Duodenal mucosa (tissue), 2 donors: ENCODE results near the gene DCAF12.

Experiments used
- H3K27ac ChIP-seq: one replicate; pipeline ENCODE4 v1.7.0; 2013; ENCODE audit warnings: low read depth, low read length
- H3K27me3 ChIP-seq, 2 donors: one replicate each; pipeline ENCODE4 v1.7.0; 2013; ENCODE audit warnings: low read length in 2 of 2, control low read depth in 1 of 2; ENCODE audit not compliant: insufficient read depth in 2 of 2, control insufficient read depth in 1 of 2
- H3K36me3 ChIP-seq, 2 donors: one replicate each; pipeline ENCODE4 v1.7.0; 2013; ENCODE audit warnings: low read length in 2 of 2, control low read depth in 1 of 2; ENCODE audit not compliant: insufficient read depth in 2 of 2, control insufficient read depth in 1 of 2
- H3K4me1 ChIP-seq, 2 donors: one replicate each; pipeline ENCODE4 v1.7.0; 2013; ENCODE audit warnings: low read length in 2 of 2, control low read depth in 1 of 2; ENCODE audit not compliant: insufficient read depth in 2 of 2, control insufficient read depth in 1 of 2
- H3K4me3 ChIP-seq, 2 donors: one replicate each; pipeline ENCODE4 v1.7.0; 2013; ENCODE audit warnings: low read length in 2 of 2, low read depth in 1 of 2
- H3K9ac ChIP-seq, 2 donors: one replicate each; pipeline ENCODE4 v1.7.0; 2013; ENCODE audit warnings: low read length in 2 of 2, low read depth in 1 of 2
- H3K9me3 ChIP-seq, 2 donors: one replicate each; pipeline ENCODE4 v1.7.0; 2013; ENCODE audit warnings: low read length in 2 of 2, control low read depth in 1 of 2; ENCODE audit not compliant: control insufficient read depth in 1 of 2

The DCAF12 gene

GRCh38 chr9:34127035-34127948, 794 bp upstream of the DCAF12 start:
- H3K9ac ChIP-seq, result peak overlapping the region; percentile 67 to 97
- H3K9me3 ChIP-seq, result no peaks in the 10 kb centered on the region
- no peaks in the 10 kb centered on the region for H3K27me3 ChIP-seq
- peaks cover 0 to 13% of the 10 kb centered on the region in 2 donors for H3K36me3 ChIP-seq
- H3K4me1 ChIP-seq, result peaks cover 29 to 38% of the 10 kb centered on the region in 2 donors
- peak overlapping the region; percentile 85 for H3K27ac ChIP-seq
- H3K4me3 ChIP-seq, result peak overlapping the region; percentile 83 to 97

GRCh38 chr9:34125681-34126206, 754 bp downstream of the DCAF12 start:
- Histone ChIP-seq H3K9ac (peak overlapping the region; percentile 94 to 97), H3K4me3 (peak overlapping the region; percentile 83 to 97), H3K36me3 (peaks cover 2 to 18% of the 10 kb centered on the region in 2 donors), H3K4me1 (peaks cover 29 to 38% of the 10 kb centered on the region in 2 donors), H3K27ac (peak overlapping the region; percentile 85), H3K27me3 (no peaks in the 10 kb centered on the region), H3K9me3 (no peaks in the 10 kb centered on the region)

GRCh38 chr9:34124926-34125325, 1.6 kb downstream of the DCAF12 start:
- Histone ChIP-seq H3K9me3 (no peaks in the 10 kb centered on the region), H3K9ac (peak overlapping the region; percentile 94 to 97), H3K4me1 (peaks cover 29 to 38% of the 10 kb centered on the region in 2 donors), H3K36me3 (peaks cover 2 to 18% of the 10 kb centered on the region in 2 donors), H3K27ac (no peak overlapping the region), H3K27me3 (no peaks in the 10 kb centered on the region), H3K4me3 (peak overlapping the region; percentile 83 to 97)

DNA sequence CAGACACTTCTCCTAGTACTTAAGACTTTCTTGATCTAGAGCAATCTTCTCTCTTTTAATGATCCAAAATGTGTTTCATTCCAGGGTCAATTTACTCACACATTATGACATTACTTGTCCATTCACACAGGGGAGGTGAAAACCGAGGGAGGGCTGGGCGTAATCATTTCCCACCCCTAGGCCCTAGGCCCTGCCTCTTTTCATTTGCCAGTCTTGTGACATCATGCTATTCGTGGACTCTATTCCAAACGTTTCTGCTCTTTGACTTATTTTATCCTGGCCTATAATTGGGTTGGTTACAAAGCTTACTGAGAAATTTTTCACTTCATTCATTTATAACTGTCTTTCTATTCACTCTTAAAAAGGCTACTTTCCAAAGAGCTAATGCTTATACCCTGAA, 2.4 kb downstream of the DCAF12 start:
- no peak overlapping the region for H3K27ac ChIP-seq
- no peaks in the 10 kb centered on the region for H3K9me3 ChIP-seq
- H3K36me3 ChIP-seq, result peaks cover 2 to 18% of the 10 kb centered on the region in 2 donors
- H3K4me3 ChIP-seq, result peak overlapping the region; percentile 83 to 97
- peaks cover 29 to 38% of the 10 kb centered on the region in 2 donors for H3K4me1 ChIP-seq
- H3K27me3 ChIP-seq, result no peaks in the 10 kb centered on the region
- no peak overlapping the region for H3K9ac ChIP-seq

- Histone ChIP-seq H3K4me1 (peaks cover 29 to 38% of the 10 kb centered on the region in 2 donors), H3K36me3 (peaks cover 2 to 23% of the 10 kb centered on the region in 2 donors), H3K4me3 (peak overlapping the region; percentile 83 to 97), H3K9me3 (no peaks in the 10 kb centered on the region), H3K9ac (no peak overlapping the region), H3K27me3 (no peaks in the 10 kb centered on the region), H3K27ac (no peak overlapping the region)
These were observed 2.8 kb downstream of the DCAF12 start for GRCh38 chr9:34123682-34124081.

- peaks cover 2 to 30% of the 10 kb centered on the region in 2 donors for H3K36me3 ChIP-seq
- no peak overlapping the region for H3K27ac ChIP-seq
- H3K27me3 ChIP-seq, result no peaks in the 10 kb centered on the region
- H3K9ac ChIP-seq, result no peak overlapping the region
- peaks cover 25 to 35% of the 10 kb centered on the region in 2 donors for H3K4me1 ChIP-seq
- no peak overlapping the region for H3K4me3 ChIP-seq
- H3K9me3 ChIP-seq, result no peaks in the 10 kb centered on the region
These were observed 4.5 kb downstream of the DCAF12 start for GRCh38 chr9:34121996-34122395.

DNA sequence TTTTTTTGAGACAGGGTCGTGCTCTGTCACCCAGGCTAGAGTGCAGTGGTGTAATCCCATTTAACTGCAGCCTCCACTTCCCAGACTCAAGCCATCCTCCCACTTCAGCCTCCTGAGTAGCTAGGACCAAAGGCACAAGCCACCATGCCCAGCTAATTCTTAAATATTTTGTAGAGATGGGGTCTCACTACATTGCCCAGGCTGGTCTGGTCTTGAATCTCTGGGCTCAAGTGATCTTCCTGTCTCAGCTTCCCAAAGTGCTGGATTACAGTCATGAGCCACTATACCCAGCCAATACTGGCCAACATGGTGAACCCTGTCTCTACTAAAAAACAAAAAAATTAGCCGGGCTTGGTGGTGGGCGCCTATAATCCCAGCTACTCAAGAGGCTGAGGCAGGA, 6.8 kb downstream of the DCAF12 start:
- no peaks in the 10 kb centered on the region for H3K9me3 ChIP-seq
- no peak overlapping the region for H3K27ac ChIP-seq
- H3K9ac ChIP-seq, result no peak overlapping the region
- peaks cover 16 to 22% of the 10 kb centered on the region in 2 donors for H3K4me1 ChIP-seq
- no peak overlapping the region for H3K4me3 ChIP-seq
- peaks cover 2 to 47% of the 10 kb centered on the region in 2 donors for H3K36me3 ChIP-seq
- no peaks in the 10 kb centered on the region for H3K27me3 ChIP-seq

DNA sequence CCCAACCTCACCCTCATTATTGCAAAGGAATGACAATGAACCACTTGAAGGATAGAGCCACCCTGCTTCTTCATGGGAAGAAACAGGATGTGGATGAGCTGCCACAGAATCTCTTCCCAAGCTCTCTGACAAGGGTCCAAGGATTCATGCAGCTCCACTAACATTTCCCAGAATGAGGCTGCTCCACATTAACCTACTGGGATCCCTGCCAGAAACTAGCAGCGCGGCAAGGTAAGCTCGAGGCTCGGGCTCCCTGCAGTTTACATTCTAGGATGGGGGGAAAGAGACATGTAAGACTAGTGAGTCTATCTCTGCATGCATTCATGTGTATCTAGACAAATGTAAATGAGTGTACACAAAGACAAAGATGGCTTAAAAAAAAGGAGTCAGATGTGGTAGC, 12.1 kb downstream of the DCAF12 start:
- H3K27me3 ChIP-seq, result no peaks in the 10 kb centered on the region
- no peak overlapping the region for H3K9ac ChIP-seq
- no peaks in the 10 kb centered on the region for H3K9me3 ChIP-seq
- H3K27ac ChIP-seq, result no peak overlapping the region
- no peak overlapping the region for H3K4me3 ChIP-seq
- H3K36me3 ChIP-seq, result peaks cover 0 to 38% of the 10 kb centered on the region in 2 donors
- no peaks in the 10 kb centered on the region for H3K4me1 ChIP-seq

DNA sequence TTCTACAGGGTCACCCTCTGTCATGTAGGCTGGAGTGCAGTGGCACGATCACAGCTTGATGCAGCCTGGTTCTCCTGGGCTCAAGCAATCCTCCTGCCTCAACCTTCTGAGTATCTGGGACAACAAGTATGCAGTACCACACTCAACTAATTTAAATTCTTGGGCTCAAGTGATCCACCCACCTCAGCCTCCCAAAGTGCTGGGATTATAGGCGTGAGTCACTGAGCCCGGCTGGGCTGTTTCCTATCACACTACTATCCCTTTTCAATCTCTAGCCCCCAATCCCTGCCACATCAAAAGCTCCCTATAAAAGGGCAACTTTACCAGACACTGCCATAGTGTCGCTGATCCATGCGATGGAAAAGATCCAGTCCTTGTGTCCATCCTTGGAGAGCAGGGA, 20.4 kb downstream of the DCAF12 start:
- Histone ChIP-seq H3K9ac (no peak overlapping the region), H3K27me3 (no peaks in the 10 kb centered on the region), H3K9me3 (no peaks in the 10 kb centered on the region), H3K27ac (no peak overlapping the region), H3K36me3 (peaks cover 18 to 71% of the 10 kb centered on the region in 2 donors), H3K4me3 (no peak overlapping the region), H3K4me1 (no peaks in the 10 kb centered on the region)

- Histone ChIP-seq H3K9me3 (no peaks in the 10 kb centered on the region), H3K27ac (no peak overlapping the region), H3K4me1 (no peaks in the 10 kb centered on the region), H3K36me3 (peaks cover 24 to 75% of the 10 kb centered on the region in 2 donors), H3K4me3 (no peak overlapping the region), H3K9ac (no peak overlapping the region), H3K27me3 (no peaks in the 10 kb centered on the region)
These were observed 23.7 kb downstream of the DCAF12 start for GRCh38 chr9:34102796-34103195.
